ENCODE measurements around the gene SDK1. TPM values are rescaled to one million over a fixed set of nuclear protein-coding genes. Genes with fewer than 3 reads are reported as not detected.

Gene SDK1
- total RNA-seq, 1 experiment from 2014 or later: 9.3 TPM

- CTCF ChIA-PET: interaction anchor here (0.6 to 1.0 kb wide), 2 partner anchors 28 to 388 kb away, joined by 3 read pairs; no protein-coding TSS in a partner anchor
- H3K27me3 Mint-ChIP-seq (ENCODE audit: low read depth): no peaks in the 10 kb centered on the region; the same call in 1 of the 2 replicates
Measured at GRCh38 chr7:4074994-4075393, 773.9 kb downstream of the SDK1 start.

More at GRCh38 chr7:4074994-4075393, 773.9 kb downstream of the SDK1 start:
- H3K36me3 Mint-ChIP-seq: peaks cover 22% of the 10 kb centered on the region
- H3K27ac Mint-ChIP-seq: no peak overlapping the region
- H3K4me3 Mint-ChIP-seq: no peak overlapping the region
- no peak for DNase-seq (ENCODE audit: low spot score)
- H3K4me1 Mint-ChIP-seq: peaks cover 18% of the 10 kb centered on the region
- peaks cover 17% of the 10 kb centered on the region for H3K9me3 Mint-ChIP-seq
- no peak for ATAC-seq
- TF ChIP-seq TEAD1 (CRISPR knock-in tag; IDR thresholded peaks at IDR 0.05): no peak
- no peak for TF ChIP-seq USF1 (CRISPR knock-in tag; IDR thresholded peaks at IDR 0.05)
- no peak for TF ChIP-seq ZBTB21 (CRISPR knock-in tag; IDR thresholded peaks at IDR 0.05; ENCODE audit: borderline replicate concordance)
- no peak for TF ChIP-seq OVOL2 (CRISPR knock-in tag; IDR thresholded peaks at IDR 0.05; ENCODE audit: borderline replicate concordance)
- TF ChIP-seq NR2C2 (CRISPR knock-in tag; IDR thresholded peaks at IDR 0.05): no peak
- no peak for TF ChIP-seq TP53 (CRISPR knock-in tag; IDR thresholded peaks at IDR 0.05)
- no peak for TF ChIP-seq ZMAT4 (CRISPR knock-in tag; IDR thresholded peaks at IDR 0.05)
- TF ChIP-seq ZNF425 (CRISPR knock-in tag; conservative IDR thresholded peaks at IDR 0.05): no peak
- TF ChIP-seq ZBTB43 (CRISPR knock-in tag; IDR thresholded peaks at IDR 0.05): no peak
- TF ChIP-seq AFF4 (CRISPR knock-in tag; IDR thresholded peaks at IDR 0.05; ENCODE audit: borderline replicate concordance): no peak
- TF ChIP-seq CTCF (IDR thresholded peaks at IDR 0.05): no peak
- TF ChIP-seq CDX4 (CRISPR knock-in tag; IDR thresholded peaks at IDR 0.05; ENCODE audit: borderline replicate concordance): no peak
- TF ChIP-seq ZNF423 (CRISPR knock-in tag; IDR thresholded peaks at IDR 0.05): no peak
- TF ChIP-seq MLX (CRISPR knock-in tag; IDR thresholded peaks at IDR 0.05): no peak
- TF ChIP-seq NR1H2 (CRISPR knock-in tag; IDR thresholded peaks at IDR 0.05): no peak
- POLR2A ChIA-PET: interaction anchor here (0.6 kb wide), 1 partner anchor 449 kb away, joined by 4 read pairs; no protein-coding TSS in a partner anchor

Data from WTC11 (cell line).